ENCODE measurements around the gene SUGCT. TPM values are rescaled to one million over a fixed set of nuclear protein-coding genes. Genes with fewer than 3 reads are reported as not detected.
"Not testable (repeated sequence)": the region's sequence is repeated elsewhere in the genome, so short reads cannot be mapped to it uniquely, and the experiment has no call there.

The SUGCT gene
- total RNA-seq, 4 donors from 2014 or later: 7.8 to 15.0 (median 12.8) TPM

- Histone ChIP-seq H3K27me3 (no peaks in the 10 kb centered on the region), H3K4me1 (no peaks in the 10 kb centered on the region), H3K36me3 (no peaks in the 10 kb centered on the region), H3K9me3 (no peaks in the 10 kb centered on the region), H3K27ac (replicated peaks in 1 of 4) (no peak overlapping the region), H3K4me3 (no peak overlapping the region)
- TF ChIP-seq POLR2AphosphoS5 (IDR thresholded peaks at IDR 0.05) (no peak), POLR2A (IDR thresholded peaks at IDR 0.05; ENCODE audit: low read depth) (no peak), CTCF (IDR thresholded peaks at IDR 0.05) (no peak), EP300 (IDR thresholded peaks at IDR 0.05) (no peak)
- DNase-seq (ENCODE audit: extremely low spot score): no peak
- intact Hi-C loops (cut with DNase I): no loop called here
- 85% methylated on average over 2 of the region's 2 CpGs for WGBS
Measured at GRCh38 chr7:40162516-40162915, 27.7 kb downstream of the SUGCT start.

GRCh38 chr7:40165216-40165615 lies 30.4 kb downstream of the SUGCT start:
- H3K4me3 ChIP-seq: no peak overlapping the region
- H3K27ac ChIP-seq (replicated peaks in 1 of 4): no peak overlapping the region
- H3K4me1 ChIP-seq: no peaks in the 10 kb centered on the region
- no peaks in the 10 kb centered on the region for H3K27me3 ChIP-seq
- H3K36me3 ChIP-seq: no peaks in the 10 kb centered on the region
- 33% methylated on average over 1 of the region's 1 CpG for WGBS
- H3K9me3 ChIP-seq: no peaks in the 10 kb centered on the region
- intact Hi-C loops (cut with DNase I): no loop called here
- DNase-seq (ENCODE audit: extremely low spot score): no peak
- TF ChIP-seq POLR2A (IDR thresholded peaks at IDR 0.05; ENCODE audit: low read depth) (no peak), POLR2AphosphoS5 (IDR thresholded peaks at IDR 0.05) (no peak), CTCF (IDR thresholded peaks at IDR 0.05) (no peak)

GRCh38 chr7:40167291-40167690 lies 32.5 kb downstream of the SUGCT start:
- Histone ChIP-seq H3K4me1 (no peaks in the 10 kb centered on the region), H3K27me3 (no peaks in the 10 kb centered on the region), H3K9me3 (no peaks in the 10 kb centered on the region), H3K36me3 (no peaks in the 10 kb centered on the region), H3K4me3 (no peak overlapping the region), H3K27ac (replicated peaks in 1 of 4) (no peak overlapping the region)
- no peak for DNase-seq (ENCODE audit: extremely low spot score)
- 92% methylated on average over 3 of the region's 3 CpGs for WGBS
- TF ChIP-seq POLR2A (IDR thresholded peaks at IDR 0.05; ENCODE audit: low read depth): no peak
- TF ChIP-seq POLR2AphosphoS5 (IDR thresholded peaks at IDR 0.05): no peak
- TF ChIP-seq EP300 (IDR thresholded peaks at IDR 0.05): no peak
- TF ChIP-seq CTCF (IDR thresholded peaks at IDR 0.05): no peak
- intact Hi-C loops (cut with DNase I): no loop called here

GRCh38 chr7:40168266-40168665 lies 33.5 kb downstream of the SUGCT start:
- H3K36me3 ChIP-seq; H3K27ac ChIP-seq (replicated peaks in 1 of 4); H3K4me1 ChIP-seq; intact Hi-C loops (cut with DNase I); H3K4me3 ChIP-seq; DNase-seq (ENCODE audit: extremely low spot score); H3K9me3 ChIP-seq; H3K27me3 ChIP-seq: not testable (repeated sequence)
- 91% methylated on average over 2 of the region's 3 CpGs for WGBS

- H3K27ac ChIP-seq (replicated peaks in 1 of 4); H3K9me3 ChIP-seq; H3K4me3 ChIP-seq; H3K4me1 ChIP-seq; H3K36me3 ChIP-seq; intact Hi-C loops (cut with DNase I); DNase-seq (ENCODE audit: extremely low spot score); H3K27me3 ChIP-seq: not testable (repeated sequence)
- 97% methylated on average over 13 of the region's 13 CpGs for WGBS
Measured at GRCh38 chr7:40173121-40173520, 38.3 kb downstream of the SUGCT start.

GRCh38 chr7:40175256-40175655 lies 40.5 kb downstream of the SUGCT start:
- H3K9me3 ChIP-seq; H3K4me1 ChIP-seq; H3K36me3 ChIP-seq; H3K4me3 ChIP-seq; H3K27me3 ChIP-seq; intact Hi-C loops (cut with DNase I); DNase-seq (ENCODE audit: extremely low spot score); H3K27ac ChIP-seq (replicated peaks in 1 of 4): not testable (repeated sequence)
- 97% methylated on average over 6 of the region's 6 CpGs for WGBS

Data from esophagus muscularis mucosa (tissue), 4 donors.